Hepatocyte (in vitro differentiated cells): ENCODE results near the gene TCF7L1. TPM values are rescaled to one million over a fixed set of nuclear protein-coding genes. Genes with fewer than 3 reads are reported as not detected.

ENCODE experiments used
- DNase-seq: peaks from one replicate; pipeline ENCODE4 v3.0.0-alpha.2; 2016; ENCODE audit warnings: low spot score
- H2AFZ ChIP-seq: fragments of 200-600 bp; sonication (generic); 2 replicates; pipeline ENCODE4 v1.6.0; 2016; ENCODE audit warnings: antibody characterized with exemption, mild to moderate bottlenecking
- H3K27ac ChIP-seq: fragments of 200-600 bp; sonication (generic); 2 replicates; pipeline ENCODE4 v1.5.1; 2016; ENCODE audit warnings: mild to moderate bottlenecking
- H3K27me3 ChIP-seq: fragments of 200-600 bp; sonication (generic); 2 replicates; pipeline ENCODE4 v1.6.1; 2016
- H3K36me3 ChIP-seq: fragments of 200-600 bp; sonication (generic); replicated peaks from 2 replicates; pipeline ENCODE4 v1.5.1; 2016; ENCODE audit warnings: low read depth; ENCODE audit not compliant: insufficient read depth
- H3K4me1 ChIP-seq: fragments of 200-600 bp; sonication (generic); 2 replicates; pipeline ENCODE4 v1.5.1; 2016; ENCODE audit warnings: mild to moderate bottlenecking, moderate library complexity; ENCODE audit not compliant: insufficient read depth
- H3K4me2 ChIP-seq: fragments of 200-600 bp; sonication (generic); 2 replicates; pipeline ENCODE4 v1.6.0; 2016
- H3K4me3 ChIP-seq: fragments of 200-600 bp; sonication (generic); 2 replicates; pipeline ENCODE4 v1.5.1; 2016; ENCODE audit warnings: mild to moderate bottlenecking
- H3K79me2 ChIP-seq: fragments of 200-600 bp; sonication (generic); 2 replicates; pipeline ENCODE4 v1.6.0; 2017; ENCODE audit warnings: mild to moderate bottlenecking
- H3K9me2 ChIP-seq: fragments of 200-600 bp; sonication (generic); replicated peaks from 2 replicates; pipeline ENCODE4 v1.6.0; 2017; ENCODE audit warnings: mild to moderate bottlenecking; ENCODE audit not compliant: insufficient read depth
- H3K9me3 ChIP-seq: fragments of 200-600 bp; sonication (generic); 2 replicates; pipeline ENCODE4 v1.5.1; 2016; ENCODE audit warnings: low read depth, mild to moderate bottlenecking
- H4K20me1 ChIP-seq: fragments of 200-600 bp; sonication (generic); 2 replicates; pipeline ENCODE4 v1.6.0; 2016; ENCODE audit warnings: mild to moderate bottlenecking; ENCODE audit not compliant: insufficient read depth, poor library complexity, severe bottlenecking
- CTCF ChIP-seq: fragments of 200-600 bp; sonication (generic); IDR thresholded peaks from 2 replicates; pipeline ENCODE4 v1.5.1; 2016; ENCODE audit warnings: antibody characterized with exemption, mild to moderate bottlenecking; ENCODE audit not compliant: poor library complexity
- EZH2 ChIP-seq: fragments of 200-600 bp; sonication (generic); IDR thresholded peaks from 2 replicates; pipeline ENCODE4 v1.6.1; 2016; ENCODE audit warnings: antibody characterized with exemption, mild to moderate bottlenecking, borderline replicate concordance
- EZH2phosphoT487 ChIP-seq: fragments of 200-600 bp; sonication (generic); IDR thresholded peaks from one replicate; pipeline ENCODE4 v1.6.1; 2018; ENCODE audit warnings: antibody characterized with exemption, mild to moderate bottlenecking, low read depth, moderate library complexity; ENCODE audit not compliant: unreplicated experiment, severe bottlenecking
- WGBS: methylation state at CpG from one replicate; pipeline ENCODE4 v1.1.6; 2016; ENCODE audit warnings: low lambda C conversion rate; ENCODE audit errors: missing lambda C conversion rate; 5-methylcytosine and 5-hydroxymethylcytosine counted together
- polyA plus RNA-seq: library from polyadenylated mRNA; unstranded; fragments of >200 nt; fragmentation: Nextera tagmentation; extraction: Ambion mirVana; gene quantifications from 2 replicates; pipeline ENCODE4 v1.2.1, GENCODE V29; 2016
- total RNA-seq: library from RNA; depleted of rRNA; stranded (reverse); fragments of >200 nt; gene quantifications from 2 replicates; pipeline ENCODE4 v1.2.3, GENCODE V29; 2014

TCF7L1 gene
- total and polyA plus RNA-seq, 2 experiments from 2014 or later: 3.7 to 20.6 TPM

GRCh38 chr2:85194780-85195480 is 61.7 kb downstream of the TCF7L1 start:
- 84% methylated on average over 8 of the region's 8 CpGs for WGBS
- Histone ChIP-seq H3K36me3 (no peaks in the 10 kb centered on the region), H3K27ac (no peak overlapping the region), H4K20me1 (peaks cover 11% of the 10 kb centered on the region), H3K4me1 (no peaks in the 10 kb centered on the region), H2AFZ (no peak overlapping the region), H3K9me3 (no peaks in the 10 kb centered on the region), H3K4me2 (no peak overlapping the region), H3K27me3 (no peaks in the 10 kb centered on the region), H3K4me3 (no peak overlapping the region), H3K9me2 (no peaks in the 10 kb centered on the region), H3K79me2 (peaks cover 71% of the 10 kb centered on the region)
- DNase-seq: no peak
- TF ChIP-seq EZH2: no peak
- TF ChIP-seq EZH2phosphoT487: no peak
- no peak for TF ChIP-seq CTCF

GRCh38 chr2:85195956-85196355 is 62.8 kb downstream of the TCF7L1 start:
- Histone ChIP-seq H3K27ac (no peak overlapping the region), H4K20me1 (peaks cover 11% of the 10 kb centered on the region), H3K4me3 (no peak overlapping the region), H3K9me2 (no peaks in the 10 kb centered on the region), H3K9me3 (no peaks in the 10 kb centered on the region), H3K4me2 (no peak overlapping the region), H3K4me1 (no peaks in the 10 kb centered on the region), H3K79me2 (peaks cover 77% of the 10 kb centered on the region), H3K27me3 (no peaks in the 10 kb centered on the region), H3K36me3 (no peaks in the 10 kb centered on the region), H2AFZ (no peak overlapping the region)
- DNase-seq: no peak
- 95% methylated on average over 5 of the region's 5 CpGs for WGBS
- TF ChIP-seq EZH2phosphoT487 (no peak), EZH2 (no peak), CTCF (no peak)

- Histone ChIP-seq H2AFZ (no peak overlapping the region), H3K4me1 (no peaks in the 10 kb centered on the region), H3K9me2 (no peaks in the 10 kb centered on the region), H3K4me3 (no peak overlapping the region), H4K20me1 (peaks cover 7% of the 10 kb centered on the region), H3K27ac (no peak overlapping the region), H3K36me3 (no peaks in the 10 kb centered on the region), H3K79me2 (peaks cover 69% of the 10 kb centered on the region), H3K9me3 (no peaks in the 10 kb centered on the region), H3K27me3 (no peaks in the 10 kb centered on the region), H3K4me2 (no peak overlapping the region)
- TF ChIP-seq CTCF: no peak
- TF ChIP-seq EZH2: no peak
- no peak for TF ChIP-seq EZH2phosphoT487
- 63% methylated on average over 3 of the region's 3 CpGs for WGBS
- no peak for DNase-seq
Measured at GRCh38 chr2:85199698-85200097, 66.5 kb downstream of the TCF7L1 start.
